ENCODE results near the gene TECTB.

Gene TECTB

DNA sequence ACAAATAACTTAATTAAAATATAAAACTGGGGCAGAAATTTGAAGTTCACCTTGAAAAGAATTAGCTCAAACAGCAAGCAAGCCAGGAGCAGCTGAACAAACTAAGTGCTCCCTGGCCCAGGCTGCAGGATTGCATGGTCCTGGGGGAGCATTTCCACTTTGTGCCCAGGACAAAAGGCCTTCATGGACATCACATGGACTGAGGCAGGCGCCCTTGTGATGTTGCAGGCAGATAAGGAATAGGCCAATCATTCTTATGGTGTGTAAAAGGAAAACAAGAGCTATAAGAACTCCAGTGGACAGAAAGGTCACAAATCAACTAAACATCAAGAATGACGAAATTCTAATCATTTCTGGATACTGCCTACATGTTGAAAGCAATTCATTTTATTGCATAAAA lies 17.5 kb upstream of the TECTB start:
- H3K4me3 ChIP-seq = no peak overlapping the region
- H3K9ac ChIP-seq = no peak overlapping the region
- no peak overlapping the region for H3K4me2 ChIP-seq
- H3K27ac ChIP-seq = no peak overlapping the region
- TF ChIP-seq Cebpa-rat (IDR thresholded peaks at IDR 0.05) = no peak
- H3K36me3 ChIP-seq = no peaks in the 10 kb centered on the region
- no peaks in the 10 kb centered on the region; the same call in 1 of the 2 replicates for H3K4me1 ChIP-seq
- no peaks in the 10 kb centered on the region for H4K20me1 ChIP-seq
- H3K27me3 ChIP-seq = no peaks in the 10 kb centered on the region
- H3K9me3 ChIP-seq = no peaks in the 10 kb centered on the region

DNA sequence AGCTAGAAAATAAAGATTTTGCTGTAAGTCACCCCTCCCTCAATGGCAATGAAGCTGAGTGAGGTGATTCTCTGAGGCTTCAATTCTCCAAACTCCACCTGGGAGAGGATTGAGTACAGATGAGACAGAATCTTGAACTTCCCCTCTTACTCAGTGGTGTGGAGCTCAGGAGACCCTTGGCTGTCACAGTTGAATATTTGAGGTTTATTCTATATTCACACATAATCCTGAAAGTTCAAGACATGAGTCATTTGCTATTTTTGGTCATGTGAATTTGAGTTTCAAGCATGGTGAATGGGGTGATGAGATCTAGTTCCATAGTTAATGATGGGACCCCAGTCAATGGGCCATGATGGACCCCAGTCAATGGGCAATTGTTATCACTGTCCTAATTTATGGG lies 13.9 kb upstream of the TECTB start:
- no peaks in the 10 kb centered on the region for H3K9me3 ChIP-seq
- H3K27ac ChIP-seq = no peak overlapping the region
- no peaks in the 10 kb centered on the region; the same call in 1 of the 2 replicates for H3K4me1 ChIP-seq
- H3K4me2 ChIP-seq = no peak overlapping the region
- H3K27me3 ChIP-seq = no peaks in the 10 kb centered on the region
- H3K9ac ChIP-seq = no peak overlapping the region
- no peaks in the 10 kb centered on the region for H3K36me3 ChIP-seq
- TF ChIP-seq Cebpa-rat (IDR thresholded peaks at IDR 0.05) = no peak
- H3K4me3 ChIP-seq = no peak overlapping the region
- H4K20me1 ChIP-seq = no peaks in the 10 kb centered on the region

DNA sequence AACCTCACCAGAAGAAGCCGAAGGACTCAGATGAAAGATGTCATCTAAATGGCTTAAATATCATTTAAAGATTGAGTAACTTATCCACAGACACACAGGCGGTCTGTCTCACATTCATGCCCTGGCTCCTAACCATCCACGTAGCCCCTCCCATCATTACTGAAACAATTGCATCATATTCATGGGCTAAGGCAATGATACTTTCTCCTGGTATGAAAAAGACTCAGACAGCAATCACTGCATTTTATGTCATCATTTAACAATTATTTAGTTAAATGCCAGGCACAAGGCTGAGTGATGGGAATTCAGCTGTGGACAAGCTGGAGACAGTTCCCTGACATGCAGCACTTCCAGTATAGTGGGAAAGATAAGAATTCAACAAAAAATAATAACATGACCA lies 11.2 kb upstream of the TECTB start:
- Histone ChIP-seq H4K20me1 (no peaks in the 10 kb centered on the region), H3K36me3 (no peaks in the 10 kb centered on the region), H3K4me2 (no peak overlapping the region), H3K9ac (no peak overlapping the region), H3K27me3 (no peaks in the 10 kb centered on the region), H3K4me3 (no peak overlapping the region), H3K27ac (no peak overlapping the region), H3K4me1 (no peaks in the 10 kb centered on the region; the same call in 1 of the 2 replicates), H3K9me3 (no peaks in the 10 kb centered on the region)
- TF ChIP-seq Cebpa-rat (IDR thresholded peaks at IDR 0.05) = no peak

DNA sequence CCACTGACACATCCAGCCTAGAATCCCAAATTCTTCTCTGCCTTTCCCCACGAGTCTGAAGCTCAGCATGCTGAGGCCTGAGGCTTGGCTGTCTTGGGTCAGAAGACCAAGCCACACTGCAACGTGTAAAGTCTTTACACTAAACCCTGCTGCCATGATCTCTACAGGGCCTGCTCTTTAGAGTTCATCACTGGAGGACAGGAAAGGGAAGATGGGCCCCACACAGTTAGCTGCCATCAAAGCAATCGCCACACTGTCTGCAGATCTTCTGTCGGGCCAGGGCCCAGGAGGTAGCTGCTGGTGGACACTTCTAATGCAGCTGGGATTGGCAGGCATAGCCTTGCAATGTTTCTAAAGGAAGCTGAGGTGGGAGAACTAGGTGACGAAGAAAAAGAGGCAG lies 8.4 kb upstream of the TECTB start:
- Histone ChIP-seq H3K27me3 (no peaks in the 10 kb centered on the region), H3K9ac (no peak overlapping the region), H4K20me1 (no peaks in the 10 kb centered on the region), H3K27ac (no peak overlapping the region), H3K4me1 (peaks cover 8% of the 10 kb centered on the region), H3K36me3 (no peaks in the 10 kb centered on the region), H3K4me2 (no peak overlapping the region), H3K9me3 (no peaks in the 10 kb centered on the region), H3K4me3 (no peak overlapping the region)
- TF ChIP-seq Cebpa-rat (IDR thresholded peaks at IDR 0.05) = no peak

DNA sequence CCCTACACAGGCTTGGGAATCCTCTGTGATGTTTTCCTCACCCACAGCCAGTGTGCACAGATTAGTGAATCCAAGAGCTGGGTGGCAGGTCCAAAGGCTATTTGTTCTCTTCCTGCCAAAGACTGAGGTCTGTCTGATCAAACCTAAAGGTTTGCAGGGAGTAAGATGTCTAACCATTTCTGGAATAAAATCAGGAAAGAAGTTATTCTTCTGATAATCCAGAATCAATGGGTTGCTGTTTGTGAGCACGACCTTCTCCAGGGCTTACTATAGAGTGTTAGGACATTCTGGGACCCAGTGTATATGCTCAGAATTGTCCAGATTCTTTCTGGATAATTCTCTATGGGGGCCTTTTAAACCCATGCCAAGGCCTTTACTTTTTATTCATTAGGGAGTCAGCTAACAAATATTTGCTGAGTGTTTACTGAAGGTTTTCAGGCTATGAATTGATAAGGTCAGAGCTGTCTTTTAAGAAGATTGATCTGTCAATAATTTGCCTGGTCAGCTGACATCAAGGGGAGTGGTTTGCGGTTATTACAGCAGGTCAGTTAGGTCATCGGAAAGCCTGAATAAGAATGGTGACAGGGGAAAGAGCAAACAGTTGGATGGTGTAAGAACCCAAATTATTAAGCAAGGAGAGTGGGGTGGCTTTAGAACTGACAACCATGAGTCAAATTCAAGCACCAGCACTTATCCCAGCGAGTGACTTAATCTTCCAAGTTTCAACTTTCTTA lies 7.5 kb upstream of the TECTB start:
- Histone ChIP-seq H4K20me1 (no peaks in the 10 kb centered on the region), H3K36me3 (no peaks in the 10 kb centered on the region), H3K27me3 (no peaks in the 10 kb centered on the region), H3K4me2 (no peak overlapping the region), H3K9me3 (no peaks in the 10 kb centered on the region), H3K27ac (no peak overlapping the region), H3K4me1 (peaks cover 8% of the 10 kb centered on the region), H3K9ac (no peak overlapping the region), H3K4me3 (no peak overlapping the region)
- TF ChIP-seq Cebpa-rat (IDR thresholded peaks at IDR 0.05) = no peak

DNA sequence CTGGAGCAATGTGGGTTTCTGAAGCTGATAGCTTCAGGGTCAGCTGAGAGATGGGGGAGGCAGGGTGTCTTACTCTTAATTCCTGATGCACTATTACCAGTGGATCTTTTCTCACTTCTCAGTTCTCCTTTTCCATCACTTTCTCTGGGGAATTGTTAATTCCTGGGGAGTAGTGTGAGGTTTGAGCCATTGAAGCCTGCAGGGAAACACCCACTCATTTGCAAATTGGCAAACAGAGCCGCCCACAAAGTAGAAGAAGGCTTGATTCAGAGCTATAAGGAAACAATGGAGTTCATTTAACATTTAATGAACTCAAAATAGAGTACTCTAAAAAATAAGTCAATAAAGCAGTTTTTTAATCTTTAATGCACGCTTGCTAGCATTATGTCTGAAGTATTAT lies 4.3 kb upstream of the TECTB start:
- Histone ChIP-seq H3K27ac (no peak overlapping the region), H3K9me3 (no peaks in the 10 kb centered on the region), H4K20me1 (no peaks in the 10 kb centered on the region), H3K27me3 (no peaks in the 10 kb centered on the region), H3K4me3 (no peak overlapping the region), H3K36me3 (no peaks in the 10 kb centered on the region), H3K4me1 (peaks cover 8% of the 10 kb centered on the region), H3K9ac (no peak overlapping the region), H3K4me2 (no peak overlapping the region)
- TF ChIP-seq Cebpa-rat (IDR thresholded peaks at IDR 0.05) = no peak

DNA sequence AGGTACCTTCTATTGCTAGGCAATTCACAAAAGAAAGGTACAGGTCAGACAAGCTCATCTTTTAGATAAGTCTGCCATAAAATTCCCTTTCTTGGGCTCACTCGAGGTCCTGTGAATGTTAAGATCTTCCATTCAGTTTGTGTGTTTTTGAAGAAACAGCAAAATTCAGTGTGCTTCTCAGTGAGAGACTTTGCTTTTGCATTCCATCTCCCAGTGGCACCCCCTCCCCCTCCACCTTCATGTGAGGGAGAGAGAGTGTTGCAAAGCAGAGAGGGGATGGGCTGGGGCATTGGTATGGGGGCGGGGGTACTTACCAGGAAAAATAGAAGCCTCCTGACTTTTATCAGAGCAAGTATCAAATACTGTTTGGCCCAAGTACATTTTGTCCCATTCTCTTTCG lies 3.8 kb upstream of the TECTB start:
- no peaks in the 10 kb centered on the region for H4K20me1 ChIP-seq
- no peak overlapping the region for H3K4me2 ChIP-seq
- H3K27ac ChIP-seq = no peak overlapping the region
- H3K4me1 ChIP-seq = peaks cover 8% of the 10 kb centered on the region
- H3K27me3 ChIP-seq = no peaks in the 10 kb centered on the region
- H3K9ac ChIP-seq = no peak overlapping the region
- H3K9me3 ChIP-seq = no peaks in the 10 kb centered on the region
- TF ChIP-seq Cebpa-rat (IDR thresholded peaks at IDR 0.05) = no peak
- H3K36me3 ChIP-seq = no peaks in the 10 kb centered on the region
- H3K4me3 ChIP-seq = no peak overlapping the region

DNA sequence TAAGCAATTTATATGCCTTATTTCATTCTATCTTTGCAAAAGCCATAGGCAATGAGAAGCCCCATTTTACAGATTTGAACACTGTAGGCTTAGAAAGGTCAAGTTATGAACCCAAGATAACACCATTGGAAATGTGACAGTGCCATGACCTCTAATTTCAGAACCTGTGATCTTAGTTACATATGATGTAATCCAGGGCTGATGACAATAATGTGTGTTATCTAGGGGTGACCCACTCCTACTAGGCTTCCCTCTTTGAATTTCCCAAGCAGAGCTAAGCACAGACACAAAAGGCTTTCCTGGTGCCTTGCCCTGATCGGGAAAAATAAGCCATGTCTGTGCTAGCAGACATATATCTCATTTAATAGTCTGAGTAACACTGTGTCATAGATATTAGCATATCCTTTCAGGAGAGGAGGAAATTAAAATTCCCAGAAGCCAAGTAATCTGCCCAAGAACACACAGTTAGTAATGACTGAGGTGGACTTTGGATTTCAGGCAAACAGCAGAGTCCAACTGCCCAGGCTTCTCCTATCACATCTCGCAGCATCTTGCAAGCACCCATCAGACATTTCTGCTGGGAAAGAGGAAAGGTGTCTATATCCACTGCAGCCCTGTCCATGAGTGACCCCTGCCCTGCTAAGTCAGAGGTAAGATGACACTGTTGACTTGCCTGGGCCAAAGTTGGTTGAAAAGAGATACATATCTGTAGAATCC lies 2.8 kb upstream of the TECTB start:
- H3K4me2 ChIP-seq = no peak overlapping the region
- TF ChIP-seq Cebpa-rat (IDR thresholded peaks at IDR 0.05) = no peak
- H3K9ac ChIP-seq = no peak overlapping the region
- H3K4me3 ChIP-seq = no peak overlapping the region
- H3K27me3 ChIP-seq = no peaks in the 10 kb centered on the region
- no peaks in the 10 kb centered on the region for H4K20me1 ChIP-seq
- no peaks in the 10 kb centered on the region for H3K36me3 ChIP-seq
- H3K9me3 ChIP-seq = no peaks in the 10 kb centered on the region
- H3K27ac ChIP-seq = no peak overlapping the region
- H3K4me1 ChIP-seq = peaks cover 8% of the 10 kb centered on the region

DNA sequence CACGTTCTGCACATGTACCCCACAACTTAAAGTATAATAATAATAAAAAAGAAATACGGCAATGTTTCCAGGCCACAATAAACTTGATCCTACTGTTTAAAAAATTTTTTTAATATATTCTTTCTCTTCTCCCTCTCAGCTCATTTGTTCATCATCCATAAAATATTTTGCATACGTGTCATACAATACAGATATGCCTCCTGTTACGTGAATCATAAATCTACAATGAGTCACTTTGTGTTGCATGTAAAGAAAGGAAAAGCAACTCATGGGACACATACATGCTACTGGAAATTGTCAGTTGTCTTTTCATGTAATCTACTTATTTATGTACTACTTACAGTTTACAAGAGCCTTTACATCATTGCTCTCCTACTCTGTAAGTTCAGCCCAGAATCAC lies 1.1 kb upstream of the TECTB start:
- H3K4me1 ChIP-seq = peaks cover 8% of the 10 kb centered on the region
- no peak overlapping the region for H3K4me3 ChIP-seq
- no peak for TF ChIP-seq Cebpa-rat (IDR thresholded peaks at IDR 0.05)
- H3K9ac ChIP-seq = no peak overlapping the region
- no peaks in the 10 kb centered on the region for H4K20me1 ChIP-seq
- H3K27me3 ChIP-seq = no peaks in the 10 kb centered on the region
- no peak overlapping the region for H3K27ac ChIP-seq
- H3K36me3 ChIP-seq = no peaks in the 10 kb centered on the region
- H3K9me3 ChIP-seq = no peaks in the 10 kb centered on the region
- H3K4me2 ChIP-seq = no peak overlapping the region
